GM19452 (cell line): ENCODE results near the gene IQCF2.
"Not testable (repeated sequence)": the region's sequence is repeated elsewhere in the genome, so short reads cannot be mapped to it uniquely, and the experiment has no call there.

Experiments used
- ATAC-seq: cut with Tn5 transposase; IDR thresholded peaks from one replicate; pipeline ENCODE4 v1.9.1; 2021; ENCODE audit not compliant: unreplicated experiment

The IQCF2 gene

DNA sequence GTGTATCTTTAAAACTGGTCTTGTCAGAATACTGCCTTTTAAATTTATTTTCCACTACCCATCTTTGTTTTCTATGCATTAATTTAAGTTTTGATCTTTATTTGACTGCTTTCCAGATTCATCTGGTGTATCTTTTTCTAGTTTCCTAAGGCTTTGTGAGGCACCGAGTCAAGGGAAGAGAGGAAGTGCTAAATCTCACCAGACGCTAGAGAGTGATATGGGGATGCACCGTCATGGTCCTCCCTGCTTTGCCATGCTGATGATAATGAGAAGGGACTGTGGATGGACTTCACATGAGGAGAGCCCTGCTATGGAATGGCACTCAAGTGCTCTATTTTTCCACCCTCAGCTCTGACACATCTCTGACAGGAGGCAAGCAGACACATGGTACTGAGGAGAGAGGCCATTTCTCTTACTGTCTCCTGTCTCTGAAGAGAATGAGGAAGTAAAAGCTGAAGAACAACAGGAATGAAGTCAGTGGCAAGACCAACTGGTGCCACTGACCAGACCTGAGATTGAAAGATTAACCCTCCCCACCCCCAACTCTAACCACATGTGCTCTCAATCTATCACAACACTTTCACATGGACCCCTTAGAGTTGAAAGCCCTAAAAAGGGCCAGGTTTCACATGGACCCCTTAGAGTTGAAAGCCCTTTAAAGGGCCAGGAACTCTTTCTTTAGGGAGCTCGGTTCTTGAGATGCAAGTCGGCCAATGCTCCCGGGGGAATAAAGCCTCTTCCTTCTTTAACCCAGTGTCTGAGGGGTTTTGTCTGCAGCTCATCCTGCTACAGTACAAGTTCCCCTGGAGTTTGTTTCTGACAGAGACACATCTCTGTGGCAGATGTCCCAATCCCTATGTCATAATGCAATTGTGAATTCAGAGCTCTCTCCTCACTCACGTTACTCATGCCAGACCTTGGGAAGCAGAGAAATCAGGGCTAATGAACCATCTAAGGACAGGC is at the start of gene IQCF2:
Gene IQCF2, plus strand, starts transcription at position 913 of the 963 bp plus-strand sequence. CDS start 52 bp downstream, outside the sequence.
- peak; percentile 74 for ATAC-seq

DNA sequence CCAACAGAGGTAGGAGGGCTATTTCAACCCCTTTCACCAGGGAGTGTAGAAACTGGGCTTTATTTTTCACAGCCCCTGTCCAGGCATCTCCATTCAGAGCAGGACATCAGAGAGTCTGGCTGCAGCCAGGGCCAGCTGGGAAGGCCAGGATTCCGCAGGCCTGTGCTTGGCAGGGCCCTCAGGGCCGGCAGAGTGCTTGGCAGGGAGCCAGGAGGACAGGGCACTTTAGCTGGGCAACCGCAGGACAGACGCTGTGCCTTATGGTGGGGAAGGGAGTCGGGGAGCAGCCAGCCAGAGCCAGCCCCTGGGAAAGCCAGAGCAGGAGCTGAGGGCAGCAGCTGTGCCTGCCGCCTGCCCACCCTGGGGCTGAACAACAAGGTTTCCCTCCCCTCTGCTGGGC is 47.9 kb upstream of the IQCF2 start:
- no peak for ATAC-seq

DNA sequence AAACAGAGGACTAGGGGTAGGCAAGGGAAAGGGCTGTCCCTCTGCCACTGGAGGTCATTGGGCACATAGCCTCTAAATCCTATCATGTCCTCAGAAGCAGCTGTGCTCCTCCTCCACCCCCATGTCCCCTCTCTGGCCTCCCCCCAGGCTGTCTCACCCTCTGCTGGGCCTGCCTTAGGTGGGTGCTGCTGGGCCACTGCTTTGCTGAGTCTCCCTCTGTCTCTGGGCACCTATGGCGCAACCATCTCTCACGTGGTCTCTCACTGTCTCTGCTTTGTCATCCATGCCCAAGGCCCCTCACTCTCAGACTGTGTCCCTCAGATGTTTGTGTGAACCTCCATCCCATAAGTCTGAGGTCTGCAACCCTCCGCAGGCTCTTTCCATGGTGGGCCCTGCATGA is 47.4 kb upstream of the IQCF2 start:
- ATAC-seq: no peak

DNA sequence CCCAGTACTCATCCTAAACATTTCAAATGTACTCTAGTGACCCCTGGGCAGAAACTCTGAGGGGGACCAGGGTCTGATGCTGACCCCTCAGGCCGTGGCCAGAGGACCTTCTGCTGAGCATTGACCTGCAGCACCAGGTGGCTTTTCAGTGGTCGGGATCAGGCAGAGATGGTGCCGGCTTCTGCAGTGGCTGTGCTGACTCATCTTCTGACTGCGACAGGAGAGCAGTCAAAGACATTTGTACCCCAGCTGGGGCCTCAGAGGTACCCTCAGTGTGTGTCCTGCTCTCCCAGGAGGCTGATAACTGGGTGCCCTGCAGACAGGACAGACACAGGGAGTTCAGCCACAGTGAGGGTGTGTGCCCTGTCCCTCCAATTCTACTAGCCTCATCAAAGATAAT is 45.8 kb upstream of the IQCF2 start:
- ATAC-seq: no peak

DNA sequence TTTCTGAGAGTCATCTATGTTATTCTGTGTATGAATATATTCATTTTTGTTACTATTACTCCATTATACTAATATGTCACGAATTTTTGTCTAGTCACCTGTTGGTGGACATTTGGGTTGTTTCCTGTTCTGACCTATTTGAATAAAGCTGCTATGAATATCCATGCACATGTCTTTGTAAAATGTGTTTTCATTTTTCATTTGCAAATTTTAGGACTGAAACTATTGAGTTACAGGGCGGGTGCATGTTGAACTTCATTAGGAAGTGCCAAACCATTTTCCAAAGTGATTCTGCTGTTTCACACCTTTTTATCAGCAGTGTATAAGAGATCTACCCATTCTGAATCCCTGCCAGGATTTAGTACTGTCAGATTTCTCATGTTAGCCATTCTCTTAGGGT is 44.7 kb upstream of the IQCF2 start:
- no peak for ATAC-seq

DNA sequence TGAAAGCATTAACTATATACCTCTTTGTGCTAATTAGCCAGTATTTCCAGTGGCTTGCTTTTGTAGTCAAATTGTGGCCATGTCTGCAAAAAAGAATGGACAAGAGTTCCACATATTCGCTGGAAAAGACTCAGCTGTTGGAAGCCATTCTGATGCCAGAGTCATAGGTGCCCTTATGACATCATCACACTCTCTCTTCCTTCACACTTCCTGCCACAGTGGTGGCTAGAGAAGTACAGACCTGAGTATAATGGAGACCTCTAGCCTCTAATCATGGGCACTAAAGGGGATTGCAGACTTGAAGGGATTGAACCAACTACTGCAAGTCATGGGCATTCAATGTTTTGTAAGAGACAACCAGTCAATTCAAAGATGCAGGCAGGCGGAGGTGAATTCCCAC is 44.0 kb upstream of the IQCF2 start:
- no peak for ATAC-seq

DNA sequence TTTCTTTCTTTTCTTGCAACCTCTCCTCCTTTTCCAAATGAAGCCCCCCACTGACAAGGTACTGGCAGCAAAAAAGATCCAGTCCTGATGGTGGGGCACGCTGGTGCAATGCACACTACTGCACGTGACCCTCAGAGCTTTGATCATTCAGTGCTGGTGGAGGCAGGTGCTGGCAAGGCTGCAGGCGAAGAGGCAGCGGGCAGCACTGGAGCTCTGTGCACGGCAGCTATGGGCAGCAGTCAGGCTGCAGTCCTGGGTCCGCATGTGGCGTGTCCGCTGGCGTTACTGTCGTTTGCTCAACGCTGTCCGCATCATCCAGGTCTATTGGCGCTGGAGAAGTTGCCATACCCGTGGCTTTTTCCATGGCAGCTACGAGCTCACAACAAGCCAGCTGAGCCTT is 42.3 kb upstream of the IQCF2 start:
- ATAC-seq: no peak

DNA sequence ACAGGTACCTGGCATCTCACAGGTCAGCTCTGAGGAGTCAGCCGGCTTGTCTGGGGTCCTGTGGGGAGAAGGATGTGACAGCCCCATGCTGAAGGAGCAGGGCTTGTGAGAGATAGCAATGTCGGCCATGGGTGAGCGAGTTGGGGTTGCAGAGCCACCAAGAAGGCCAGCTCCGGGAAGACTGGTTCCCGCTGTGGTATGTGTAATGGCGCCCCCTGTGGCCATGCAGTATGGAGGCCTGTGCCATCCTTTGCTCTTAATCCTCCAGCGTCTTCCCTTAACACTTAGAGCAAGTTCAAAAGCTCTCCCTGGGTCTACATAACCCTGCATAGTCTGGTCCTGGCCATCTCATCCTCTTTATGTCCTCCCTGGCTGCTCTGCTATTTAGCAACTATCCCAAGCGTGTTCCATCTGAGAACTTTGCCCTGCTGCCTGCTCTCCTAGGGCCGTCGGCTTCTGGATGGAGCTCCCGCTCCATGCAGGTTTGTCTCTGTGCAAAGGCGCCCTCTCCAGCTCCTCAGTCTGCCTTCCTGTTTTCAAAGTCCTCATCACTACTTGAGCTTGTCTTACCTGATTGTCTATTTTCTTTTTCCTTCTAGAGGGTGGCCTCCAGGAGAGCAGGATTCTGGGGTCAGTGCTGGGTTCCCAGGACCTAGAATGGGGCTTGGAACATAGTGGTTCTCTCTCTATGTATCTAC is 41.6 kb upstream of the IQCF2 start:
- no peak for ATAC-seq

DNA sequence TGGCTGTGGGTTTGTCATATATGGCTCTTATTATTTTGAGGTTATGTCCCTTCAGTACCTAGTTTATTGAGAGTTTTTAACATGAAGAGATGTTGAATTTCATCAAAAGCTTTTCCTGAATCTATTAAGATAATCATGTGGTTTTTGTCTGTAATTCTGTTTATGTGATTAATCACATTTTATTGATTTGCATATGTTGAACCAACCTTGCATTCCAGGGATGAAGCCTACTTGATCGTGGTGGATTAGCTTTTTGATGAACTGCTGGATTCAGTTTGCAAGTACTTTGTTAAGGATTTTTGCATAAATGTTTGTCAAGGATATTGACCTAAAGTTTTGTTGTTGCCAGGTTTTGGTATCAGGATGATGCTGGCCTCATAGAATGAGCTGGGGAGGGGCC is 33.1 kb upstream of the IQCF2 start:
- ATAC-seq: no peak

DNA sequence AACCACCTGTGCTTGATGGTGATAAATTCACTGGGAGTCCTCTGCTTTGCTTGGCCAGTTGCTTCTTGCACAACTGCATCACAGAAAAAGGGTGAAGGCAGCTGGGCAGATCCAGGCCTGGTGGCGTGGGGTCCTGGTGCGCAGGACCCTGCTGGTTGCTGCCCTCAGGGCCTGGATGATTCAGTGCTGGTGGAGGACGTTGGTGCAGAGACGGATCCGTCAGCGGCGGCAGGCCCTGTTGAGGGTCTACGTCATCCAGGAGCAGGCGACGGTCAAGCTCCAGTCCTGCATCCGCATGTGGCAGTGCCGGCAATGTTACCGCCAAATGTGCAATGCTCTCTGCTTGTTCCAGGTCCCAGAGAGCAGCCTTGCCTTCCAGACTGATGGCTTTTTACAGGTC is 31.1 kb upstream of the IQCF2 start:
- ATAC-seq: no peak

DNA sequence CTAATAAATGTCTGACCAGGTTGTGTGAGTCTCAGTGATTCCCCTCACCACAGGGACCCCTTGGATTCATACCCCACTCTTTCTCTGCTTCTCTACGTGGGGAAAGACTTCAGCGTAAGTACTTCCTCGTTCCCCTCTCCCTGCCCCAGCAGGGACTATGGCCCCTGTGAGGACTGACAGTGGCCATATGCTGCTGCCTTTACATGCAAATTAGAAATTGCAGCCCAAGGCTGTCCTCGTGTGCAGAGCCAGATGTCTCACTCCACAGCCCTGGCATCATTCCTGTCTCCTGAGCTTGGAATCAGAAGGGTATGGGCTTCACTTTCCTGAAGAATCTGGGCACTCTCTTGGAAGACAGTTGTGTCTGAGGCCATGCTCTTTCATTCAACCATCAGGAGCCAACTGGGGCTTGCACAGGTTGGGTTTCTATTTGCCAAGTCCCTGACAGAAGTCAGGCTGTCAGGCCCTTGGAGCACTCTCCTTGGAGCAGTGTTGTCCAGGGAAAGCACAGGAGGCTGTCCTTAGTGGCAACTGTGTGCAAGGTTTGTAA is 30.5 kb upstream of the IQCF2 start:
- ATAC-seq: no peak

DNA sequence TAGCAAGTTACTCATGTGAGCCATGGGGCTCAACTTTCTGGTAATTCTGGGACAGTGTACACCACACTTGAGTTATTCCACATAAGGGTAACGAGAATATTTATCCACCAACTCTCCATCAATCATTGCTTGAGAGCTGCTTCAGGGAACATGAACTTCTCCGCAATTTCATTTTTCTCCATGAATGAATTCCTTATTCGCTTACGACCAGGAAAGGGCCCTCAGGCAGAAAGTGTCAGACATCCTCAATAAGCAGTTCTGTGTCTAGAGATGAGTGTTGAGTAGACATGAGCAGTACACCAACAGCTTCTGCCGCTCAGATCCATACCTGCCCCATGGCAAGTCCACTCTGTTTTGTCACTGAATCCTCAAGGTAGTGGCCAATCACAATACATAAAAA is 24.8 kb upstream of the IQCF2 start:
- ATAC-seq: no peak

DNA sequence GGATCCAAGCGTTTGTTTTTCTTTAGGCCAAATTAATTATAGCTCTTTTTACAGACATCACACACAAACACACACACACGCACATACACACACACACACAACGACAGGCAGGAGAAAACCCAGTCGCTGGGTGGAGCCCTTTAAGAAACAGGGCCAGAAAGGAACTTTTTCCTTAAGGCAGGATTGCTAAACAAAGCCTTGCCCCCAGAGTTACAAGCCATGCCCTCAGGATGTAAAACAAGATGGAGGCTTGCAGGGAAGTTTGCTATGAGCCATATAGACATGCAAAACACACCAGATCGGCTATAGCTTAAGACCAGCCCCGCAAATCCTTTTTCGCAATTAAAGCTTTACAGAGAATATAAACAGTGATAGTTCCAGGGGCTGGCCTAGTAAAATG is 16.3 kb upstream of the IQCF2 start:
- no peak for ATAC-seq

DNA sequence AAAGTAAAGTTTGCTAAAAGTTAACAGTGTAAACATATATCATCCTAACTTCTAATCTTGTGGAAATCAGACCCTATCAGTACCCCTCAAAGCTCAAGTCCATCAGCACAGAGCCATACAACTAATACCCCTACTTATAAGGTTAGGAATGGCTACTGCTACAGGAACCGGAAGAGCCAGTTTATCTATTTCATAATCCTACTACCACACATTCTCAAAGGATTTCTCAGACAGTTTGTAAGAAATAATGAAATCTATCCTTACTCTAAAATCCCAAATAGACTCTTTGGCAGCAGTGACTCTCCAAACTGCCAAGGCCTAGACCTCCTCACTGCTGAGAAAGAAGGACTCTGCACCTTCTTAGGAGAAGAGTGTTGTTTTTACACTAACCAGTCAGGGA is 6.0 kb upstream of the IQCF2 start:
- not testable (repeated sequence) for ATAC-seq

DNA sequence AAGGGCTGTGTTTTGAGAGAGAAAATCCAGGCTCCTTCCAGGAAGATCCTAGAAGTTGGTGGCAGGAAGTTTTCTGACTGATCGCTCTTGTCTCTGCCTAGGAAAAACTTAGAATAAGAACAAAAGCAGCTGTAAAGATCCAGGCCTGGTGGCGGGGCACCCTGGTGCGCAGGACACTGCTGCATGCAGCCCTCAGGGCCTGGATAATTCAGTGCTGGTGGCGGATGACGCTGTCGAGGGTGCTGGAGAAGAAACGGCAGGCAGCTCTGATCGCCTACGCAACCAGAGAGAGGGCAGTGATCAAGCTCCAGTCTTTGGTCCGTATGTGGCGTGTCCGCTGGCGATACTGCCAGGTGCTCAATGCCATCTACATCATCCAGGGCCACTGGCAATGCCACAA is 1.5 kb downstream of the IQCF2 start:
- no peak for ATAC-seq

DNA sequence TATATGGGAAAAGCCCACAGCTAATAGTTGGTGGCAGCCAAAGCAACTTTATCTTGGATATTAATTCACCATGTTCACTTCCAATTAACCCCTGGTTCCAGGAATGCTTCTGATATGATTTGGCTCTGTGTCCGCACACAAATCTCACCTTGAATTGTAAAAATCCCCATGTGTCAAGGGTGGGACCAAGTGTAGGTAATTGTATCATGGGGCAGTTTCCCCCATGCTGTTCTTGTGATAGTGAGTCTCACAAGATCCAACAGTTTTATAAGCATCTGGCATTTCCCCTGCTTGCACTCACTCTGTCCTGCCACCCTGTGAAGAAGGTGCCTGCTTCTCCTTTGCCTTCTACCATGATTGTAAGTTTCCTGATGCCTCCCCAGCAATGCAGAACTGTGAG is 7.5 kb downstream of the IQCF2 start:
- ATAC-seq: not testable (repeated sequence)

DNA sequence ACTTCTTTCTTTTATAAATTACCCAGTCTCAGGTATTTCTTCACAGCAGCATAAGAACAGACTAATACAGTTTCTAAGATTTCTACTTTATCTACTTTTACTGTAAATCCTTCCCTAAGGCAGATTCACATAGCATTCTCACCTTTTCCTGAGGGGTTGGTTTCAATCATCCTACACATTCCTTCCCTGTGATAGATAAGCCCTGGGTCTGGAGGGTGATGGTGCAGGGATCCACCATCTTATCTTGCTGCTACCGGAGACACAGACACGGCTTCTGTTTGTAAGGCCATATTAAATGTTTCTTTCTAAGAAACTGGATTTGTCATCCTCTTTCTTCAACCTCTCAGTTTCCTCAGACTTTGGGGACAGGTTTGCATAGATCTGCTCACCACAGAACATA is 7.9 kb downstream of the IQCF2 start:
- ATAC-seq: no peak

DNA sequence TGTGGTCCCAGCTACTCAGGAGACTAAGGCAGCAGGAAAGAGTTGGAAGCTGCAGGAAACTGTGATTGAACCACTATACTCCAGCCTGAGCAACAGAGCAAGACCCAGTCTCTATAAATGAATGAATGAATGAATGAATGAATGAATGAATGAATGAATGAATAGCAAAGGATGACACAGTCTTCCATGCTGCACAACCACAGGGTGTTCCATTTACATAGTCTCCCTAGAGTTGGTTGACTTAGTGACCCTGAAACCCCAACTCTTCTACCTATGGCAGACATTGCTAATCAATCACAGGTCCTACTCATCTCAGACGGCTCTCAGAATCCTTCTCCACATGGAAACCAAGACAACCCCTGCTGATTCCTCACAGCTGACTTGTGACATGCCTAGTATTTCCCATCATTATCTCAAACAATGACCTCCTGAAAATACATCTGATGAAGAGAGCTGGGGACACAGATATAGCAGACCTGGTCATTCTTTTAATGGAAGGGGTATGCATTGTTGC is 11.9 kb downstream of the IQCF2 start:
- ATAC-seq: no peak

DNA sequence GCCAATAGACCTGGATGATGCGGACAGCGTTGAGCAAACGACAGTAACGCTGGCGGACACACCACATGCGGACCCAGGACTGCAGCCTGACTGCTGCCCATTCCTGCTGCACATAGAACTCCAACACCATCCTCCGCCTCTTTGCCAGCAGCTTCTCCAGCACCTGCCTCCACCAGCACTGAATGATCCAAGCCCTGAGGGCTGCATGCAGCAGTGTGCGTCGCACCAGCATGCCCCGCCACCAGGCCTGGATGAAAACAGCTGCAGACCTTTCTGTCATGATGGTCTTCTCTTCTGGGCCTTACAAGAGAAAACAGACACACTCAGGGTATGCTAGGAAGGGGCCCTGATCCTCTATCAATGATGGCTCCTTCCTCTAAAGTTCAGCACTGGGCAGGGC is 12.5 kb downstream of the IQCF2 start:
- no peak for ATAC-seq

DNA sequence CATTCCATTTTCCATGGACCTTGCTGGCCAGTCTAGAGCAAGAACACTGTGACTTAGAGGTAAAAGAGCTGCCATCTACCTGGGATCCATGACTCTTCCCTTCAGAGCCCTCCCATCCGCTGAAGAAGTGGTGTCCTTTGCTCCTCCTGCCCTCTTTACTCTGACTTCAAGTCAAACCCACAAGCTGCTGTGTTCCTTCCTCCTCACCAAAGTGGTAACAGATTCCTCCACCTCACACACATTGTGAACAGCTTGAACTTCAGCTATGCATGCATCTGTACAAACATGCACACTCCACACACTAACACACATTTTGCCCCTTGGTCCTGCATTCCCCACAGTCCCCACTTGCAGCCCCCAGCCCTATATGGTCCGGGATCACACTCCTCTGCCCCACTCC is 13.0 kb downstream of the IQCF2 start:
- ATAC-seq: no peak

DNA sequence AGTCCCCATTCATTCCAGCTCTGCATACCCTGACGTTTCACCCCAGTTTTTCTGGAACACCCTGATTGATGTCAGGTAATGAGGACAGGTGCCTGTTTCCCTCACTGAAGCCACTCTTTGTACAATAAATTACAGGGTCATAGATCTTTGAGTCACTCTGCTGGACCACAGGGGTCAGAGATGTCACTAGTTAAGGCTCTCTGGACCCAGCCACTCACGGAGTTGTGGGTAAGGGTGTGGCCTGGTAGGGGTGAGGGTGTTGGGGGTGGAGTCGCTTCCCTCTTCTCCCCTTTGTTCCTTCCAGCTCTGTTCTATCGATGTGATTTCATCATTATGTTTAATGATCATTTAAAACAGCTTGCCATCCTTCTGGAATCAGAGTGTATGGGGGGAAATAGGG is 13.5 kb downstream of the IQCF2 start:
- no peak for ATAC-seq

DNA sequence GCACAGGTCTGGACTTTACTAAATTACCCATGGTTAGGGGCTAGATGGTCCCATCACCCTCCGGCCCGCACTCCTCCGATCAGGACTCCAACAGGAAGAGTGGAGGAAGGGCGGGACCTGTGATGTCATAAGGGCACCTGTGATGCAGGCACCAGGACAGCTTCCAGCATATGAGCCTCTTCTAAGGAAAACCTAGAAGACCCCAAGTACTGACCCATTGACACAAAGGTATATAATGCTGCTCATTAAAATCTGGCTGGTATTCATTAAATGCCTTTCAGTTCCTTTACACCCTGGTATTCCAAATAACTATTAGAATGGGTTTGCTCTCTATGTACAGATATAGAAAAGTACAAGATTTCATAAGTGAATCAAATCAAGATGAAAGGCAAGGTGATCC is 14.1 kb downstream of the IQCF2 start, which contains the start of gene IQCF5:
Gene IQCF5, minus strand, starts transcription at position 101 of the 400 bp plus-strand sequence. Its CDS starts 70 bp downstream, at position 31.
- no peak for ATAC-seq
